GM10847 (cell line): ENCODE results near the gene PRR29.

Source experiments
- POLR2A ChIP-seq: IDR thresholded peaks from 2 replicates; pipeline ENCODE4 v1.6.1; 2011; ENCODE audit not compliant: insufficient read length; ENCODE audit errors: extremely low read depth

Gene PRR29

GRCh38 chr17:64041912-64042311 lies 43.8 kb downstream of the PRR29 start:
- no peak for TF ChIP-seq POLR2A

GRCh38 chr17:64042700-64043485 lies 44.7 kb downstream of the PRR29 start:
- no peak for TF ChIP-seq POLR2A

GRCh38 chr17:64045176-64045575 lies 47.0 kb downstream of the PRR29 start:
- no peak for TF ChIP-seq POLR2A

- TF ChIP-seq POLR2A = no peak
These were observed 50.7 kb downstream of the PRR29 start for GRCh38 chr17:64048805-64049204.

- TF ChIP-seq POLR2A = no peak
These were observed 53.0 kb downstream of the PRR29 start for GRCh38 chr17:64051153-64051552.

- no peak for TF ChIP-seq POLR2A
These were observed 55.0 kb downstream of the PRR29 start for GRCh38 chr17:64053101-64053500.
